Erythroblast (primary cell): Measurements from ENCODE around the gene ZBTB5.

ENCODE experiments used
- DNase-seq, 2 experiments: peaks; one replicate each; lab custom pipeline; 2025; lab: John Stamatoyannopoulos, UW
- GATA1 ChIP-seq: IDR thresholded peaks from 2 replicates; pipeline ENCODE4 v1.6.1; 2011; ENCODE audit warnings: low read depth, mild to moderate bottlenecking, control low read depth, low read length, moderate library complexity
- POLR2A ChIP-seq: IDR thresholded peaks from 2 replicates; pipeline ENCODE4 v1.6.1; 2011; ENCODE audit warnings: mild to moderate bottlenecking, low read length

Gene ZBTB5

DNA sequence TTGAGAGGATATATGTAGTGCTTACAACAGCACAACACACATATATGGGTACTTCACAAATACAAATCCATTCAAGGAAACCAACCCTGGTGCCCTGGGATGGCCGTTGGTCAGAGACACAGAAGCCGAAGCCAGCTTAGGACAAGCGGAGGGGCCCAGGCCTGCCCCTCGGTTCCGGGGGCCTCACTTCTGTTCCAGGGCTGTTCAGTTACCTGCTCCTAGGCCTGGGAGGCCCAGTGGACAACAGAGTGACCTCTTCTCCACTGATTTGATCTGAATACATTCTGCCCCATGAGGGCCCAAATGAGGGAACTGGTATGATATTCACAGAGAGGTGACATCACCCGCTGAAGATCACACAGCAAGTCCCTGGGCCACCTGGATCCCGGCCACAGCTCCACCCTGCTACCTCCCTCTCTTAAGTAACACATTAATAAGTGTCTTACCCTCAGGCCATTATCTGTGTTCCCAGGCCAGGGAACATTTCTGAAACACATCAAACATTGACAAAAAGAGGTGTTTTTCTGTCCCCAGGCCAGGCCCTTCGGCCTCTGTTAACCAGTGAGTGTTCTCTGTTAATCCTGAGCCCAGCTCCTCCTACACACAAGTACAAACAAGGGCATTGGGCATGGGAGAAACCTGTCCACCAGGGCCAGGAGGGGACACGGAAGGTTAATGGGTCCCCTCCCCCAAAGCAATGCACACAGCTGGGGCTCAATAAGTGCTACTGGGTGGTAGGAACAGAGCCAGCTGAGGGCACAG lies 47.2 kb downstream of the ZBTB5 start:
- TF ChIP-seq GATA1, result no peak
- no peak for TF ChIP-seq POLR2A
- DNase-seq, result peak in 1 of 2 experiments; percentile 24

DNA sequence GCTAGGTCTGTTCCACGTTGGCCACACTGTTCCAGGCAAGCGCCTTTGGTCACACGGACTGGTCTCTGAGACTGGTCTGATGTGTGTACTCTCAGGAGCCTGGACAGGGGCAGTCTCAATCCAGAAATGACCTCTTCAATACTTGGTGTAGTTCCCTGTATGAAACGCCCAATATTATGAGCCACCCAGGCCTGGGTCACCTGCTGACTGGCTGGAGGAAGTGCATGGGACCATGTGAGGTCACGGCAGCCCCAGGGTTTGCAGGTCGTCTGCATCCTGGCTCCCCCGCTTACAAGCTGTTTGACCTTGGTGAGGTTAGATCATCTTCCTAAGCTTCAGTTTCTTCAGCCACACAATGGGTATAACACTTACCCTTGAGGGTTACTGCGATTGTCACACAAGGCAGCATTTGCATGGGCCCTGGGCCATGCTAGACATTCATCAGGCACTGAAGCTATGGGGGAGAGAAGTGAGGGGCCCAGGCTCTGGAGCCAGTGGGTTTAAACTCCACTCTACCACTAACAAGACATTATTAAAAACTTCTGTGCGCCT lies 47.9 kb downstream of the ZBTB5 start:
- no peak for TF ChIP-seq POLR2A
- no peak for TF ChIP-seq GATA1
- no peak for DNase-seq

DNA sequence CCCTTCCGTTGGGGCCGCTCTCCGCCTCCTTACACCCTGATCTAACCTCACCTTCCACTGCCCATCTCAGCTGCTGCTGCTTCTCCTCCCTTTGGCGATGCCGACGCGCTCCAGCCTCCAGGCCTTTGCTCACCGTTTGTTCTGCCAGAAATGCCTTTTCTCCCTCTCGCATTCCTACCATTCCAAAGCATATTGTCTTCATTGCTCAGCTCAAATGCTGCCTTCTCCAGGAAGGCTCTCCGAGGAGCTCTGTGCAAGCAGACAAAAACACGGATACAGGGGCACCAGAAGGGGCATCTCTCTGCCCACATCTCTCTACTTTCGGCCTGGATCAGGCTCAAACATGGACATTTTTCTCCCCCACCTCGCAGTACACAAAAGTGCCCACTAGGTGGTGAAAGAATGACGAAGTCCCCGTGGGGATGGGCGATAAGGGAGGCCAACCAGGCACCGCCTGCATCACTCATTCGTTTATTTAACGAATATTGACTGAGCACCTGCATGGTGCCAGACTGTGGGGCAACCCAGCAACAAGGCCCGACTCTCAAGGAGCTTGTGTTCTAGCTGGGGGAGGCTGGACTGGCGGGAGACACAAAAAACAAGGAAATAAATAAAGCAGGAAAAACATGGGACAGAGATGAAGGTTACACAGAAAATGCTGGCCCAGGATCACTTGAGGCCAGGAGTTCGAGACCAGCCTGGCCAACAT lies 50.1 kb downstream of the ZBTB5 start:
- TF ChIP-seq GATA1 (no peak), POLR2A (no peak)

DNA sequence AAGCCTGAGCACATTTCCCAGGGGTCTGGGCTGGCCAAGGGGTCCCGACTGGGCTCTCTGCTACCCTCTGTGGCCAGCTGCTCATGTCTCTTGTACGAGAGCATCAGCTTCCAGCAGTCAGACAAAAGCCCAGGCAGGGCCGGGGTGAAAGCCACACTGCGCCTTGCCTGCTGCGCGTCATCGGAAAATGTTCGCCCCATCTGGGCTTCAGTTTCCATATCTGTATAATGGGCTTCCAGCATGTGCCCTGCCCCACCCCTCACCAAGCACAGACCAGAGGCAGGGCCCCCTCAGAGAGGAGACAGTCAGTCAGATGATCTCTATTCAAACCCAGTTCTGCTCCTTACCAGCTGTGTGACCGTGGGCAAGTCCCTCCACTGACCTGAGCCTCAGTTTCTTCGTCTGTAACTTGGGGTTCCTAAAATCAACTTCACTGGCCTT lies 50.7 kb downstream of the ZBTB5 start:
- DNase-seq, result no peak
- TF ChIP-seq POLR2A (no peak), GATA1 (no peak)

More for the DNA sequence above, 50.1 kb downstream of the ZBTB5 start:
- peak; percentile 85 to 88 for DNase-seq

DNA sequence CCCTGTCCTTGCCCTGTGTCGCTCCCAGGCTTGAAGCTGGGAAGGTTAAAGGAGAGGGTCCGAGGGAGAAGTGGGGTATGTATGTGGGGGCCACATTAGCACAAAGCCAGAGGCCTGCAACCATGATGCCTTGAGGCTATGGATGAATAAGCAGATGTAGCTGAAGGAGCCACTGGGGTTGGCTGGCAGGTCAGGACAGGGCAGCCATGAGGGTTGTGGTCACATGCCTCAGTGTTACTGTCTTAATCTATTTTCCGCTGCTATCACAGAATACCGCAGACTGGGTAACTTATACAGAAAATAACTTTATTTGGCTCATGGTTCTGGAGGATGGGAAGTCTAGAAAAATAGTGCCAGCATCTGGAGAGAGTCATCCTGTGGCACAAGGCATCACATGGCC lies 51.9 kb downstream of the ZBTB5 start:
- TF ChIP-seq POLR2A, result no peak
- no peak for TF ChIP-seq GATA1
- DNase-seq, result no peak

DNA sequence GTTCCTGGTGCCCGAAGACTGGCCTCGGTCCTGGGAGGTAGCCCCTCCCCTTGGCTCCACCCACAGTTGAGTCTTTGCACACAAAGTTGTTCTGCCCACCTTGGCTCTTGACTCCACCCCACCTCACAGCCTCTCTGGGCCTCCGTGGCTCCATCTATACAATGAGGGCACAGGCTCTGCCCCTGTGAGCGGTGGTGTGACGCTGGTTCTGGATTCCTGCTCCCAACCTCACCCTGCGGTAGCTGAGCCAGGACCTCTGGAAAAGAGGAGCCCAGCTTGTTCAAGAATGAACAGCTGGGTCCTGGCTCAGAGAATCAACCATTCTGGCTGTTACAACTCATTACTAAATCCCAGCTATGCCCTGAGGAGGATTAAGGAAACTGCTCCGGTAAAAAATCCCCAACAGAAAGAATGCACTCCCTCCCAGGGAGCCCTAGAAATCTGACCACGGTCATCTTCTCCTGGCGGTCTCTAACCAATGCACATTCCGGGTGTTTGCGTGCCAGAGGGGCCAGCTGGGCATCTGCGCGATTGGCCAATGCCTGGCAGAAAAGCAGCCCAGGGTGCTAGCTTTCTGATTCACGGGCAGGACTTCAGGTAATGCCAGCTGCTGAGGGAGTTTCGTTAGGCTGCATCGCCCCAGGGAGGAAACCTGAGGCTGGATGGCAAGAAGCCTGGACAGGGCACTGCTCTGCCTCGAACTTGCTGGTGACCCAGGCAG lies 52.7 kb downstream of the ZBTB5 start:
- no peak for DNase-seq

DNA sequence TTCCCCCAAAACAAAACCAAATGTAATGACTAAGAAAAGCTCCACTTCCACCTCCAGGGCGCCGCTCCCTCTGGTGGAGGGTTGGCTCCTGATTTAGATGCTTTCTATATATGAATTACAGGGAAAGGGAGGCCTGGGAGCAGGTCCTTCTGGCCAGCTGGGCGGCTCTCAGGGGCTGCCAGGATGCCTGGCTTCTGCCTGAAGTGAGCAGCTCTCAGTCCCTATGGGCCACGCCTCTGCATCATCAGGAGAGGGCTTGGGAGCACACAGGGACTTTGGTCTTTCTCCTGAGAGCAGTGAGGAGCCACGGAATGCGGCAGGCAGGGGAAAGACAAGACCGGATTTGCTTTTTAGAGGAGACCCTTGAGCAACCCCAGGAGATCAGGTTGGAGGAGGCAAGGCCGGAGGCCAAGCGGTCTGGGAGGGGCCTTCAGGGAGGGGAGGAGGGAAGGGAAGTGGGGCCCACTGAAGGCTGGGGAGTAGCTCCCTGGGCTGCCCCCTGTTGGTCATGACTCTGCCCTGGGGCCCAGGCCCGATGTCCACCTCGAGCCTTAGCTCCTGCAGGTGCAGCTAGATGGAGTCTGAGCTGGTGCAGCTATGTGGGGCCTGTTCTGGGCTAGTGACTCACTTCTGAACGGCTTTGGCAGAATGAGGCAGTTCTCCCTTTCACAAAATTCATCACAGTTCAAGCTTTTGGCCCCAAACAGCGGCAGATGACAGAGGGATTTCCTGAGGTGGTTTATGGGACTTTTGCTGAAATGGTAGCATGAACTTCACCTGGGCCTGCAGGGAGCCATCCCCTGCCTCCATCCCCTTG lies 54.1 kb downstream of the ZBTB5 start:
- TF ChIP-seq GATA1 (no peak), POLR2A (no peak)
- DNase-seq, result peak; percentile 16 to 21

More for the DNA sequence above, 52.7 kb downstream of the ZBTB5 start:
- TF ChIP-seq POLR2A, result no peak
- no peak for TF ChIP-seq GATA1

DNA sequence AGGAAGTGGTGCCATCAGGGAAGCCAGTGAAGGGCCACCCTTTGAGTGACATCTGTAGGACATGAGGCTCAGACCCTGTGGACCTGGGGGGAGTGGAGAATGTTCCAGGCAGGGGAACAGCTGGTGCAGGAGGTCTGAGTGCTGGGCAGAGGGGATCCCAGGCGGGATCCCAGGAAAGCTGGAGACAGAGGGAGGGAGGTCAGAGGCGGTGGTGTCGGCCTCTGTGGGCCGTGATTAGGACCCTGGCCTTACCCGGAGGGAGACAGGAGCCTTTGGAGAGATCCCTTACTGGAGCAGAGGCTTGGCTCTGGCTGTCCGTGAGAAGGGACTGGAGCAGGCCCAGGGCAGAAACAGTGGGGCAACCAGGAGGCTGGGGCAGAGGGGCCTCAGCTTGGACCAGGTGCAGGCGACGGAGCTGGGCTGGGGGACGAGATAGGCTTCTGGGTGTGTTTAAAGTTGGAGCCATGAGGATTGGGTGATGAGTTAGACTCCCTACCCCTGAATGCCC lies 54.8 kb downstream of the ZBTB5 start:
- no peak for TF ChIP-seq POLR2A
- TF ChIP-seq GATA1, result no peak
- DNase-seq, result no peak

DNA sequence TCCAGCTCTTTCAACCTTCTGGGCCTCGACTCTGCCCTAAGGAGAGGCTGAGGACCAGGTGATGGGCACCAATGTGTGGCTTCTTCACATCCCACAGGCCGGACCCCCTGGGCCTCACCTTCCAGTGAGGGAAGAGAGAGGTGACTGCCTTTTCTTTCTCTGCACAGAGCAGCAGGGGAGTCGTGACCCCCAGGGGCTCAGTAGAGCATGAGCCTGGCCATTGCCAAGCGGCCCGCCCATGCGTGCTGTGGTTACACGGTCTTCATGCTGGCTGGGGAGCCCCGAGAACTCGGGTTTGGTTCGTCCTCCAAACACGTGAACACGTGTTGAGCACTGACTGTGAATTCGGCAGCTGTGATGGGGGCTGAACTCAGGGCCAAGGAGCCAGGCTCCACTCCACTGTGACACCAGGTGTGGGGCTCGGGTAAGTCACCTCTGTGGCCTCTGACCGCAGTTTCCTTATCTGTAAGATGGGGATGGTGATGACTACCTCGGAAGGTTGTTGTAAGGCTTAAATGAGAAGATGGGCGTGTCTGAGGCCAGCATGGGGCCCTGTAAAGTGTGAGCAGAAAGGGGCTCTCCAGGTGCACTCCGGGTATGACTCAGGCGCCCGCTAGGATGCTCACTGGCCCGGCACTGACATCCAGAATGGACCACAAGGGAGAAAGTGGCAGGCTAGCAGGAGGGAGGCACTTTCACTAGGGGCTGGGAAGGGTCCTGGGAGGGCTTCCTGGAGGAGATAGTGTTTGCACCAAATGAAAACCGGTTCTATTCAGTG lies 56.1 kb downstream of the ZBTB5 start:
- TF ChIP-seq POLR2A, result no peak
- TF ChIP-seq GATA1, result no peak
- DNase-seq, result no peak

DNA sequence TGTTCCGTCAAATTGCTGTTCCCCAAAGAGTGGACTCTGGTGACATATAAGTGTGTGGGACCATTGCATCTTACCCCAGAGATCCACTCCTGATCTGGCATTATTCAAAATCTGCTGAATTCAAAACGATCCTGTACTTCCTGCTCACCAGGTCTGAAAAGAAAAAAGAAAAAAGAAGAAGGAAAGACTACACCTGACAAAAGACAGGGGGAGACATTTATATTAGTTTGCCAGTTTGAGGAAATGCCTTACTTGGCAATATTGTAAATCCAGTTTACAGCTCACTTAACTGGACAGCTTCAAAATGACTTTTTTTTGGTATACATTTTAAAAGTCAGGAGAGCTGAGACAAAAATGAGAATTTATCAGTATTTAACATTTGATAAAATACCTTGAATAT lies 57.8 kb downstream of the ZBTB5 start:
- DNase-seq, result no peak
- TF ChIP-seq GATA1 (no peak), POLR2A (no peak)

DNA sequence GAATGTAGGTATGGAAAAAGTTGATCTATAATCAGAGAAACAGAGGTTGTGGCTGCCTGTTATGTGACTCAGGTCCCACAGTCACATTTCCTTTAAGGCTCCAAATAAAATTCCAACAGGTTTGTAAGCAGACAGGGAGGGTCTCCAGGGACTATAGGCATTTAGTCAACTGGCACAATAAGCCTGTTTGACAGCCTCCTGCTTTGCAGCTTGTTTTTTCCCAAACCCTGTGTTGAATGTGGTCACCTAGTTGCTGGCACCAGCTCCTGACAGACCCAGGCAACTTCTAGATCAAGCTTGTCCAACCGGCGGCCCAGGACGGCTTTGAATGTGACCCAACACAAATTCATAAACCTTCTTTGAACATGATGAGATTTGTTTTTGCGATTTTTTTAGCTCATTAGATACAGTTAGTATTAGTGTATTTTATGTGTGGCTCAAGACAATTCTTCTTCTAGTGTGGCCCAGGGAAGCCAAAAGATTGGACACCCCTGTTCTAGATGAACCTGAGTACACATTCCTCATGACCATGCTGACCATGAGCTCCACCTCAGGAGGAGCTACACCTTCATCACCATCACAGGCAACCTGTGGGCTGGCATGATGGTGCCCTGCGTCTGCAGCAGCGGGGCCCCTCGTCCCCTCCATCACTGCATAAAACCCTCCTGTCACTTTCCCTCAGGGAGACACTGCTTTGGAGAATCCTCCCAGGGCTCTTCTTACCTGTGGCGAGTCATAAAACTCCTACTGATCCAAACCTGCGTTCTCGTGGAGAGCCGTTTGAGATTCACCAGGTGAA lies 58.4 kb downstream of the ZBTB5 start:
- no peak for TF ChIP-seq GATA1
- no peak for TF ChIP-seq POLR2A
- DNase-seq, result no peak

DNA sequence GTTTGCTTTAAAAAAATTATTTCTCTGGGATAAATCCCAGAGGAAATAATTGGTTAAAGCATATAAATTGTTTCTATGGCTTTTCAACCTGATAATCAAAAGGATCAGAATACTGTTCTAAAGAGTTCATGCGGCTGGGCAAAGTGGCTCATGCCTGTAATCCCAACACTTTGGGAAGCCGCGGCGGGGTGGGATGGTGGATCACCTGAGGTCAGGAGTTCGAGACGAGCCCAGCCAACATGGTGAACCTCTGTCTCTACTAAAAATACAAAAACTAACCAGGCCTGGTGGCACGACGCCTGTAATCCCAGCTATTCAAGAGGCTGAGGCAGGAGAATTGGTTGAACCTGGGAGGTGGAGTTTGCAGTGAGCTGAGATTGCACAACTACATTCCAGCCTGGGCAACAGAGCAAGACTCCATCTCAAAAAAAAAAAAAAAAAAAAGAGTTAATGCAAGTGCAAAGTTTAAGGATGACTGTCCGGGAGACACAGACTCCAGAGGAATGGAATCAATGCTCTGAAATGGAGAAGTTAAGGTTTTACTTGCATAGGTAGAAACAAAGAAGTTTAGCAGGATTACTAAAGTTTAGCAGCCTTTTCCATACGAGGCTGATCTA lies 59.4 kb downstream of the ZBTB5 start:
- TF ChIP-seq GATA1 (no peak), POLR2A (no peak)
- DNase-seq, result no peak
